ENCODE results near the gene TYW1B. TPM values are rescaled to one million over a fixed set of nuclear protein-coding genes. Genes with fewer than 3 reads are reported as not detected.
"Not testable (repeated sequence)": the region's sequence is repeated elsewhere in the genome, so short reads cannot be mapped to it uniquely, and the experiment has no call there.

Gene TYW1B
- total RNA-seq, 1 donor from 2014 or later = 8.6 TPM

DNA sequence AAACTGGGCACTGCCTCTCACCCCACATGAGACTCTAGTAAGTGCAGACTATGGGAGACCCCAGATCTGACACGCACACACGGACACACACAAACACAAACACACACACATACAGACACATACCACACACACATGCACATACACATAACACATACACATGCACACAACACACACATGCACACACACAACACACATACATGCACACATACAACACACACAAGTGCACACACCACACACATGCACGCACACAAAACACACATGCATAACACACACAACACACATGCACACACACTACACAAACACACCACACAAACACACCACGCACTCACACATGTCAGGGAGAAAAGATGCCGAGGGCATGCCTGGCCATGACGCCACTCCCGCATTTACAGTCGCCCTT lies 205.5 kb downstream of the TYW1B start:
- TF ChIP-seq, protein P1, sequence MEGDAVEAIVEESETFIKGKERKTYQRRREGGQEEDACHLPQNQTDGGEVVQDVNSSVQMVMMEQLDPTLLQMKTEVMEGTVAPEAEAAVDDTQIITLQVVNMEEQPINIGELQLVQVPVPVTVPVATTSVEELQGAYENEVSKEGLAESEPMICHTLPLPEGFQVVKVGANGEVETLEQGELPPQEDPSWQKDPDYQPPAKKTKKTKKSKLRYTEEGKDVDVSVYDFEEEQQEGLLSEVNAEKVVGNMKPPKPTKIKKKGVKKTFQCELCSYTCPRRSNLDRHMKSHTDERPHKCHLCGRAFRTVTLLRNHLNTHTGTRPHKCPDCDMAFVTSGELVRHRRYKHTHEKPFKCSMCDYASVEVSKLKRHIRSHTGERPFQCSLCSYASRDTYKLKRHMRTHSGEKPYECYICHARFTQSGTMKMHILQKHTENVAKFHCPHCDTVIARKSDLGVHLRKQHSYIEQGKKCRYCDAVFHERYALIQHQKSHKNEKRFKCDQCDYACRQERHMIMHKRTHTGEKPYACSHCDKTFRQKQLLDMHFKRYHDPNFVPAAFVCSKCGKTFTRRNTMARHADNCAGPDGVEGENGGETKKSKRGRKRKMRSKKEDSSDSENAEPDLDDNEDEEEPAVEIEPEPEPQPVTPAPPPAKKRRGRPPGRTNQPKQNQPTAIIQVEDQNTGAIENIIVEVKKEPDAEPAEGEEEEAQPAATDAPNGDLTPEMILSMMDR (IDR thresholded peaks at IDR 0.05) = no peak
- Mint-ChIP-seq H3K4me3 (no peak overlapping the region), H3K4me1 (no peaks in the 10 kb centered on the region), H3K9me3 (no peaks in the 10 kb centered on the region), H3K36me3 (ENCODE audit: low read depth) (peaks cover 16% of the 10 kb centered on the region), H3K27me3 (no peaks in the 10 kb centered on the region), H3K27ac (no peak overlapping the region)
- intact Hi-C loops (cut with micrococcal nuclease) = no loop called here
- POLR2A ChIA-PET = no interaction called here
- ATAC-seq (ENCODE audit: low read depth) = no peak
- CTCF ChIA-PET = no interaction called here
- DNase-seq = no peak

DNA sequence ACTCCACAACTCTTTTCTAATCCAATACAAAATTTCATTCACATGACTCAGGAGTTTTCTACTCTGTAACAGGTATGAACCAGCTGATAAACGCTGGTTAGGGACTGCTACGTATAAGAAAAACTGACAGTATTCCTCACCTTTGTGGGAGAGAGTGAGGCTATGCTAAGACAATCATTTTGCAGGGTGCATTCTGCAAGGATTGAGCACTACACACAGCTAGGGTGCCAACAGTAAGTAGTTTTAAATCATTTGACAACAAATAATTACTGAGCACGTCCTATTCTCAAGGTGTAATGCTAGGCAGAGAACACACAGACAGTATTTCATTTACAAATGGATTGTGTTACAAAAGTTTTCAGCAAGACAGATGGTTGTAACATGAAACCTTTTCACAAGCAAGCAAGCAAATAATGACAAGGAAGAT lies 206.2 kb downstream of the TYW1B start:
- CTCF ChIA-PET; intact Hi-C loops (cut with micrococcal nuclease); H3K4me1 Mint-ChIP-seq; H3K27me3 Mint-ChIP-seq; DNase-seq; H3K4me3 Mint-ChIP-seq; H3K27ac Mint-ChIP-seq; ATAC-seq (ENCODE audit: low read depth); H3K9me3 Mint-ChIP-seq; POLR2A ChIA-PET: not testable (repeated sequence)
- H3K36me3 Mint-ChIP-seq (ENCODE audit: low read depth) = peaks cover 17% of the 10 kb centered on the region

DNA sequence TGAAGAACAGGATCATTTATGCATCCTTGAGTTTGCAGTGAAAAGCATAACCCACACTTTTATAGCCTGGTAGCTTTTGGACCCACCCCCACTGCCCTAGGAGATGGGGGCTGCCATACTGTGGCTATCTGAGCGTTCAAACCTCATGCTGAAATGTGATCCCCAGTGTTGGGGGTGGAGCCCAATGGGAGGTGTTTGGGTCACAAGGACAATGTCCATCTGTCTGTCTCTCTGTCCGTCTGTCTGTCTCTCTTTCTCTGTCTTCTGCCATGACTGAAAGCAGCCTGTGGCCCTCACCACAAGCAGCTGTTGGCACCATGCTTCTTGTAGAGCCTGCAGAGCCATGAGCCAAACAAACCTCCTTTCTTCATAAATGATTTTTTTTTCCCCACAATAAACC lies 207.1 kb downstream of the TYW1B start:
- peaks cover 23% of the 10 kb centered on the region for H3K36me3 Mint-ChIP-seq (ENCODE audit: low read depth)
- ATAC-seq (ENCODE audit: low read depth); H3K4me1 Mint-ChIP-seq; H3K9me3 Mint-ChIP-seq; intact Hi-C loops (cut with micrococcal nuclease); H3K27me3 Mint-ChIP-seq; CTCF ChIA-PET; POLR2A ChIA-PET; DNase-seq; H3K27ac Mint-ChIP-seq; H3K4me3 Mint-ChIP-seq: not testable (repeated sequence)

DNA sequence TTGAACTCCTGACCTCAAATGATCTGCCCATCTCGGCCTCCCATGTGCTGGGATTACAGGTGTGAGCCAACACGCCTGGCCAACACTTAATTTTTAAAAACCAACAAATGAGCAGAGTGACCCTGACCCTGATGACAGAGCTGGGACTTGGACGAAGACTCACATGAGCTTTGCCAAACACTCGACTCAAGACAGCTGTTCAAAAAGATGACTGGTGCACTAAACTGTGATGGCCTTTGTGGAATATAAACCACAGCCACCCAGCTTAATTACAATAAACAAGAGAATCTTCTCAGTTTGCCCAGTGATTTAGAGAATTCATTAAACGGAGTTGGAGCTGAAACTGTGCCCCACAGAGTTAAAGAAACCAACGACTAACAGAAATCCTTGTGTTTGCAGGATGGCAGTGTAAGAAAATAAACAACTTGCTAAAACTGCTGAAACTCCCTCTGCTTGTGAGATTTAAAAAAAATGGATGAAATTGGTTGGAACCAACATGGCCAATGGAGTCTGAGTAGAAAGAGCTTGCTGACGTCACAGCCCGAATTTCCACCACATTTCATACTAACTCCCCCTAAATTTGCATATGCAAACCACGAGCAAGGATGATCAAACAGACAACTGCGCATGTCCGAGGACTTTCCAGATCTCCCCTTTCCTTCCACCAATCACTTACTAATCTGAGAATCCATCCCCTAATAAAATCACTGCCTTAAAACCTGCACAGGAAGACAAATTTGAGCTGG lies 209.4 kb downstream of the TYW1B start:
- peaks cover 36% of the 10 kb centered on the region for H3K36me3 Mint-ChIP-seq (ENCODE audit: low read depth)
- H3K27ac Mint-ChIP-seq; intact Hi-C loops (cut with micrococcal nuclease); H3K4me1 Mint-ChIP-seq; H3K9me3 Mint-ChIP-seq; CTCF ChIA-PET; DNase-seq; H3K27me3 Mint-ChIP-seq; ATAC-seq (ENCODE audit: low read depth); POLR2A ChIA-PET; H3K4me3 Mint-ChIP-seq: not testable (repeated sequence)

DNA sequence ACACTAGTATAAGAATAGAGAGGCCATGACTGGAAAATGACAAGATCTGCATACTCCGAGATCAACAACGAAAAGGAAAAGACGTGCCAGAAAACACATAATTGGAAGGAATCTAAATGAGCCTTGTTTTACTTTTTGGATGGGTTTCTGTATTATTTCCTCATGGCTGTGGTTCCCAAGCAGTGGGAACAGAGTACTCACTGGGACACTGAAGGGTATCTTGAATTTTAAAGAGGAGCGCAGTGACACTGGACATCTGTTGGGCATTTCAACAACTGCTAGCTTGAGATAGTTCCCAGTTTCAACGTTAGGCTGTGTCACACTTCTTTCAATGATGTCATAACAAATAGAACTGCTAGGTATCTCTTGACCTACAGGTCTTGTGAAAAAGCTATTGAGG lies 218.2 kb downstream of the TYW1B start:
- H3K4me1 Mint-ChIP-seq; H3K9me3 Mint-ChIP-seq; H3K4me3 Mint-ChIP-seq; H3K27me3 Mint-ChIP-seq; CTCF ChIA-PET; H3K27ac Mint-ChIP-seq; POLR2A ChIA-PET; intact Hi-C loops (cut with micrococcal nuclease); DNase-seq; ATAC-seq (ENCODE audit: low read depth): not testable (repeated sequence)
- H3K36me3 Mint-ChIP-seq (ENCODE audit: low read depth) = peaks cover 42% of the 10 kb centered on the region

DNA sequence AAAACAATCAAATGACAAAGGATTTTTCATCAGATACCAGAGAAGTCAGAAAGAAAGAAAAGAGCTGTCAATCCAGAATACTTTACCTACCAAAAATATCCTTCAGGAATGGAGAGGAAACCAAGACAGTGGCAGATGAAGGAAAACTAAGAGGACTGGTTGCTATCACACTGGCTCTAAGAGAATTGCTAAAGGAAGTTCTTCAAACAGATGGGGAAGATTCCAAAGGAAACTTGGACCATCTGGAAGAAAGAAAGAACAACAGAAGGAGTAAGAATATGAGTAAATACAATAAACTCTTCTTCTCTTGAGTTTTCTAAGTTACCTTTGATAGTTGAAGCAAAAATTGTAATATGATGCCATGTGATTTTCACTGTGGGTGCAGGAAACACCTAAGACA lies 220.0 kb downstream of the TYW1B start:
- CTCF ChIA-PET; H3K27ac Mint-ChIP-seq; H3K27me3 Mint-ChIP-seq; H3K9me3 Mint-ChIP-seq; ATAC-seq (ENCODE audit: low read depth); intact Hi-C loops (cut with micrococcal nuclease); DNase-seq; H3K4me3 Mint-ChIP-seq; POLR2A ChIA-PET; H3K4me1 Mint-ChIP-seq: not testable (repeated sequence)
- H3K36me3 Mint-ChIP-seq (ENCODE audit: low read depth) = peaks cover 43% of the 10 kb centered on the region

DNA sequence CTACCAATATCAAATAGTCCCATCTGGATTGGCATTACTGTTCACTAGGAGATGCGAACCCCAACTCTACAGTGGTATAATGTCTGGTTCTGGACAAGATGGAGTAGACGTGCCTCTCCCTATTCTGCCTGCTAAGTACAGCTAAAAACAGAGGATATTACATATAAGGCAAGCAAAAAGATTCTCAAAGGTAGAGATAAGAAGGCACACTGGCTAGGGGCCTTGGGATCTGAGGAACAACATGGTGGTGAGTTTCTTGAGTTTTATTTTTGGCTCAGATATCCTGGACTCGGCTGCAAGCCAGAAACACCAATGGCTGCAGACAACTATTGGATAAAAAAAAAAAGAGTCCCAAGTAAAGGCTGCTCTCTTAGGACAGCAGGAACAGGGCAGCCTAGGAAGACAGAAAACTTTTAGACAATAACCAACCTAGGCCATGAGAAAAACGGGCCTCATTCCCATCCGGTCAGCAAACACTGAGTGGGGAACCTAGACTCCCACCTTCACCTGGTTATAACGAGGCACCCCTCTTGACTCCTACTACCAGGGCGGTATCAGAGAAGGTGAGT lies 222.1 kb downstream of the TYW1B start:
- ATAC-seq (ENCODE audit: low read depth); H3K4me1 Mint-ChIP-seq; CTCF ChIA-PET; H3K27ac Mint-ChIP-seq; intact Hi-C loops (cut with micrococcal nuclease); POLR2A ChIA-PET; H3K9me3 Mint-ChIP-seq; DNase-seq; H3K4me3 Mint-ChIP-seq; H3K27me3 Mint-ChIP-seq: not testable (repeated sequence)
- H3K36me3 Mint-ChIP-seq (ENCODE audit: low read depth) = peaks cover 40% of the 10 kb centered on the region

DNA sequence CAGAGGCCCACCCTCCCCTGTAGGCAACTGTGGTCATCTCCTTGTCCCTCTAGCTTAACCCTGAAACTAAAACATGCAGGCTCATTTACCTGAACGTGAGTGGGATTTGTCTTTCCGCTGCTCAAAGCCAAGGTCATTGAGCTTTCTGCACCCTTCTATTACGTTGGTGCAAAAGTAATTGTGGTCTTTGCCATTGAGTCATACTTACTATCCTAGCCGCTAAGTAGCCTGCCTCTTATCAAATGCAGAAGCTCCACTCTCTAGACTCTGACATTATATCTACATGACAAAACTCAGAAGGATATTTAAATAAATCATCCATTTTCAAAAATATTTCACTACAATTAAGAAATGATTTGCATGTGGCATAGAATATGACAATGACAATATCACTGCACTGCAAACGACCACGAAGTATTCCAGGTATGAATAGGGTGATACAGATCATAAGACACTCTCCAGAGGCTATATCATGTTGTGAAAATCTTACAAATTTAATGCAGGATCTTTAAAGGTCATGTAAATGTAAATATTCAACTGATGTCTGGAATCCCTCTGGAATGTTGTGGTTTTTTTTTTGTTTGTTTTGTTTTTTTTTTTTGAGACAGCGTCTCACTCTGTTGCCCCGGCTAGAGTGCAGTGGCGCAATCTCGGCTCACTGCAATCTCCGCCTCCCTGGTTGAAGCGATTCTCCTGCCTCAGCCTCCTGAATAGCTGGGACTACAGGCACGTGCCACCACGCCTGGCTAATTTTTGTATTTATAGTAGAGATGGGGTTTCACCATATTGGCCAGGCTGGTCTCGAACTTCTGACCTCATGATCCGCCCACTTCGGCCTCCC lies 223.0 kb downstream of the TYW1B start:
- H3K4me1 Mint-ChIP-seq; H3K4me3 Mint-ChIP-seq; H3K27ac Mint-ChIP-seq; CTCF ChIA-PET; POLR2A ChIA-PET; ATAC-seq (ENCODE audit: low read depth); H3K9me3 Mint-ChIP-seq; intact Hi-C loops (cut with micrococcal nuclease); H3K27me3 Mint-ChIP-seq; DNase-seq: not testable (repeated sequence)
- H3K36me3 Mint-ChIP-seq (ENCODE audit: low read depth) = peaks cover 34% of the 10 kb centered on the region

DNA sequence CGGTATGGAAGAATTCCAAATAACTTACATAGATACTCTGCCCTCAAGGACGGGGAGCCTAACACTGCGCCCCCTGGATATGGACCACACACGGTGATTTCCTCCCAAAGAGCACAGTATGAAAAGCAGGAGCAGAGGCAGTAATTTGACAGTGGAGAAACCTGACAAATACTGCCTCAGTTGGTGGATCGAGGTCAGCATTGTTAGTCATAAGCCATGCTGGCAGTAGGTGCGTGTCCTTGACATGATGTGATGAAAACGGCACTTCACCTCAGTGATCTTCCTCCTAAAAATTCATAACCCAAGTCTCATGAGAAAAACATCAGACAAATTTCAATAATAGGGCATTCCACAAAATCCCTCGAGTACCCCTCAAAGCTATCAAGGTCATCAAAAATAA lies 224.5 kb downstream of the TYW1B start:
- H3K27me3 Mint-ChIP-seq; CTCF ChIA-PET; H3K27ac Mint-ChIP-seq; DNase-seq; H3K9me3 Mint-ChIP-seq; POLR2A ChIA-PET; intact Hi-C loops (cut with micrococcal nuclease); ATAC-seq (ENCODE audit: low read depth); H3K4me3 Mint-ChIP-seq; H3K4me1 Mint-ChIP-seq: not testable (repeated sequence)
- peaks cover 31% of the 10 kb centered on the region for H3K36me3 Mint-ChIP-seq (ENCODE audit: low read depth)

All from activated B cell treated with CpG ODN at 0.5 μM for 24 hours (primary cell).